ENCODE results near the gene AACS.

GRCh38 chr12:125050446-125050845, 14.8 kb upstream of the AACS start:
- TF ChIP-seq CTCF (conservative IDR thresholded peaks at IDR 0.05; ENCODE audit: low read depth, low read length) (no peak), EZH2 (IDR thresholded peaks at IDR 0.05; ENCODE audit: borderline replicate concordance, low read depth, low read length, poor library complexity, severe bottlenecking) (no peak)
